ENCODE results near the gene FMO3.

GRCh38 chr1:171140401-171140800, 49.7 kb downstream of the FMO3 start:
- TF ChIP-seq CTCF (IDR thresholded peaks at IDR 0.05 in 8 of 11, conservative IDR thresholded peaks at IDR 0.05 in 3 of 11) (no peak), POLR2A (IDR thresholded peaks at IDR 0.05) (no peak)
